CD14-positive monocyte (primary cell): ENCODE measurements around the gene CDK6. TPM values are rescaled to one million over a fixed set of nuclear protein-coding genes. Genes with fewer than 3 reads are reported as not detected.
A peak's percentile ranks its signal among the peaks of the same experiment; 100 is the strongest.

Source experiments
- DNase-seq, 3 donors: peaks; one replicate each; pipeline ENCODE4 v3.0.0-alpha.2; 2011 to 2022
- H2AFZ ChIP-seq: 2 replicates; pipeline ENCODE4 v1.6.0; 2012; ENCODE audit warnings: mild to moderate bottlenecking, low read depth, low read length, inconsistent platforms; ENCODE audit not compliant: insufficient read depth, poor library complexity, severe bottlenecking
- H3K27ac ChIP-seq, 2 donors: 1 replicate in 1 of 2; 2 replicates in 1 of 2; pipeline ENCODE4 v1.5.1; 2012 to 2013; ENCODE audit warnings: low read length in 2 of 2, control low read depth in 1 of 2, inconsistent platforms in 1 of 2, low read depth in 1 of 2, mild to moderate bottlenecking in 1 of 2
- H3K27me3 ChIP-seq, 2 donors: one replicate each; pipeline versions ENCODE4 v1.6.0 to v1.6.1; 2011 to 2013; ENCODE audit warnings: low read length in 2 of 2; ENCODE audit not compliant: control insufficient read depth in 2 of 2, insufficient read depth in 2 of 2
- H3K36me3 ChIP-seq, 2 donors: replicated peaks in 1 of 2; 1 replicate in 1 of 2; 2 replicates in 1 of 2; pipeline versions ENCODE4 v1.5.1 to v1.6.1; 2012 to 2013; ENCODE audit warnings: low read length in 2 of 2, control low read depth in 1 of 2, inconsistent platforms in 1 of 2, mild to moderate bottlenecking in 1 of 2; ENCODE audit not compliant: insufficient read depth in 2 of 2, control insufficient read depth in 1 of 2
- H3K4me1 ChIP-seq, 2 donors: 1 replicate in 1 of 2; 2 replicates in 1 of 2; pipeline versions ENCODE4 v1.5.1 to v1.6.1; 2012 to 2013; ENCODE audit warnings: low read length in 2 of 2, control low read depth in 1 of 2, inconsistent platforms in 1 of 2, mild to moderate bottlenecking in 1 of 2, moderate library complexity in 1 of 2; ENCODE audit not compliant: insufficient read depth in 2 of 2, control insufficient read depth in 1 of 2
- H3K4me2 ChIP-seq: replicated peaks from 2 replicates; pipeline ENCODE3; 2012; ENCODE audit warnings: low read length, moderate library complexity, mild to moderate bottlenecking; ENCODE audit not compliant: poor library complexity, severe bottlenecking; ENCODE audit errors: extremely low read depth
- H3K4me3 ChIP-seq, 3 experiments: fragments of 200-600 bp in 1 of 3; sonication (generic) in 1 of 3; replicated peaks in 1 of 3; 1 replicate in 2 of 3; 2 replicates in 1 of 3; pipeline ENCODE4 v1.5.1; 2011 to 2013; ENCODE audit warnings: low read length in 3 of 3, mild to moderate bottlenecking in 3 of 3, control low read depth in 2 of 3, low read depth in 2 of 3, inconsistent platforms in 1 of 3, moderate library complexity in 1 of 3
- H3K79me2 ChIP-seq: 2 replicates; pipeline ENCODE4 v1.6.0; 2012; ENCODE audit warnings: mild to moderate bottlenecking, control low read depth, inconsistent platforms, low read length, moderate library complexity; ENCODE audit not compliant: insufficient read depth
- H3K9ac ChIP-seq: 2 replicates; pipeline ENCODE4 v1.6.0; 2017; ENCODE audit warnings: low read length, mild to moderate bottlenecking; ENCODE audit not compliant: insufficient read depth, poor library complexity, severe bottlenecking
- H3K9me3 ChIP-seq, 2 donors: replicated peaks in 1 of 2; 1 replicate in 1 of 2; 2 replicates in 1 of 2; pipeline versions ENCODE4 v1.5.1 to v1.6.1; 2012 to 2013; ENCODE audit warnings: low read length in 2 of 2, control low read depth in 1 of 2; ENCODE audit not compliant: control insufficient read depth in 1 of 2, insufficient read depth in 1 of 2
- H4K20me1 ChIP-seq: 2 replicates; pipeline ENCODE4 v1.6.0; 2012; ENCODE audit warnings: mild to moderate bottlenecking, low read length, control low read depth, moderate library complexity; ENCODE audit not compliant: insufficient read depth
- H3K27ac Mint-ChIP-seq, 7 donors: one replicate each; pipeline ENCODE4 v1.8.0; 2020; ENCODE audit warnings: mild to moderate bottlenecking in 7 of 7, mixed read lengths in 7 of 7, moderate library complexity in 6 of 7, inconsistent platforms in 2 of 7
- H3K27me3 Mint-ChIP-seq, 3 donors: one replicate each; pipeline ENCODE4 v1.8.0; 2021 to 2022; ENCODE audit warnings: low read depth in 3 of 3, mild to moderate bottlenecking in 3 of 3, mixed read lengths in 3 of 3, moderate library complexity in 3 of 3, inconsistent platforms in 1 of 3
- H3K36me3 Mint-ChIP-seq, 2 donors: one replicate each; pipeline ENCODE4 v1.8.0; 2020; ENCODE audit warnings: mixed read lengths in 2 of 2, inconsistent platforms in 1 of 2, mild to moderate bottlenecking in 1 of 2
- H3K4me1 Mint-ChIP-seq: one replicate; pipeline ENCODE4 v1.8.0; 2020; ENCODE audit warnings: mild to moderate bottlenecking, mixed read lengths
- H3K4me3 Mint-ChIP-seq, 2 donors: one replicate each; pipeline ENCODE4 v1.8.0; 2020; ENCODE audit warnings: mild to moderate bottlenecking in 2 of 2, mixed read lengths in 2 of 2, moderate library complexity in 1 of 2
- H3K9me3 Mint-ChIP-seq, 7 donors: one replicate each; pipeline ENCODE4 v1.8.0; 2020 to 2022; ENCODE audit warnings: mixed read lengths in 7 of 7, mild to moderate bottlenecking in 6 of 7, moderate library complexity in 6 of 7, inconsistent platforms in 2 of 7
- WGBS: methylation state at CpG from one replicate; pipeline ENCODE4 v1.1.5; 2013; ENCODE audit warnings: missing lambda C conversion rate; ENCODE audit not compliant: insufficient coverage; 5-methylcytosine and 5-hydroxymethylcytosine counted together
- intact Hi-C, 2 donors: fragments of 100-400 bp; cut with micrococcal nuclease; formaldehyde crosslinking; loops; one replicate each; pipeline versions ENCODE4 v1.15.0 to v1.15.1; 2023
- polyA plus RNA-seq, 3 donors: library from polyadenylated mRNA; depleted of rRNA in 1 of 3; unstranded in 2 of 3; stranded (reverse) in 1 of 3; fragments of 300-500 nt in 2 of 3; fragments of >200 nt in 1 of 3; fragmentation: Illumina TruSeq in 2 of 3; gene quantifications; 1 replicate in 2 of 3; 2 replicates in 1 of 3; pipeline ENCODE4 v1.2.3, GENCODE V29; 2012 to 2021
- TF ChIP-seq, protein P1 (sequence below): fragments of 200-600 bp; IDR thresholded peaks from one replicate; pipeline ENCODE4 v1.8.0; 2022; ENCODE audit warnings: antibody characterized with exemption, mild to moderate bottlenecking

The CDK6 gene
- polyA plus RNA-seq, 3 donors, result 3.4 to 4.3 (median 3.8) TPM

DNA sequence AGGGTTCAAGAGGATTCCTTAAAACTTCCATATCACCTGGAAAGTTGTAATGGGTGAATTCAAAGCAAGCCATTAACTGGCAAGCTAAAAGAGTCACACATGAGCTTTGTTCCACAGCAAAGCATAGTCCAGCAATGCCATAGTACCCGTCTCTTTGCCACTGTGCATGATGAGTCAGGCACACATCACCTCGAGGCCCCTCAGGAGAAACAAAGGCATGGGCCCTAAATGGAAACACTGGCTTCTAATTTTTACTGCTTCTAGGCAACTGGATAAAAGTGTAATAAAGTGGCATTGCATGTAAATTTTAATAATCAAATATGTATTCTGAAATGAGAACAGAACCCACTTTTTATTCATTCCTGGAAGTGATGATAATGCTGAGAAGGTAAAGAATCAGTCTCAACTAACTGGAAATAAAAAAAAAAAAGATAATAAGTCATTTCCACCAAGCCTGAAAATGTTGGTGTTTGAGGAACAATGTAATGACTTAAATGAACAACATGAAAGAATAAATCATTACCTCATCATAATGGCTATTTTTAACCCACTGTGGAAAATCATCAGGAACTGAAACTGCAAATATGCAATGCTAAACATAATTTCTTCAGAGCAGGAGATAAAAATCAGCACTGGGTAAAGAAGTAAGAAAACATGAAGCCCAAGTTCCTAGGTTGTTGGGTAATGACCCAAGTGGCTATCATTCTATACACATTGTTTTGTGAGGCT is 104.9 kb downstream of the CDK6 start:
- peaks cover 35% of the 10 kb centered on the region for H3K79me2 ChIP-seq
- Mint-ChIP-seq H3K27ac (peak overlapping the region; percentile 81 to 95 (median 93)), H3K4me3 (peak overlapping the region; percentile 12 to 39), H3K27me3 (no peaks in the 10 kb centered on the region), H3K36me3 (peaks cover 0 to 5% of the 10 kb centered on the region in 2 donors), H3K4me1 (peaks cover 38% of the 10 kb centered on the region), H3K9me3 (peaks cover 0 to 2% (median 0%) of the 10 kb centered on the region in 7 donors)
- no peak overlapping the region for H3K9ac ChIP-seq
- H3K27ac ChIP-seq, result peak overlapping the region; percentile 69 to 83
- no peaks in the 10 kb centered on the region for H3K9me3 ChIP-seq
- peaks cover 28 to 29% of the 10 kb centered on the region in 2 donors for H3K4me1 ChIP-seq
- peak overlapping the region; percentile 54 for H3K4me2 ChIP-seq
- peak; percentile 74 to 88 (median 88) for DNase-seq
- TF ChIP-seq, protein P1, sequence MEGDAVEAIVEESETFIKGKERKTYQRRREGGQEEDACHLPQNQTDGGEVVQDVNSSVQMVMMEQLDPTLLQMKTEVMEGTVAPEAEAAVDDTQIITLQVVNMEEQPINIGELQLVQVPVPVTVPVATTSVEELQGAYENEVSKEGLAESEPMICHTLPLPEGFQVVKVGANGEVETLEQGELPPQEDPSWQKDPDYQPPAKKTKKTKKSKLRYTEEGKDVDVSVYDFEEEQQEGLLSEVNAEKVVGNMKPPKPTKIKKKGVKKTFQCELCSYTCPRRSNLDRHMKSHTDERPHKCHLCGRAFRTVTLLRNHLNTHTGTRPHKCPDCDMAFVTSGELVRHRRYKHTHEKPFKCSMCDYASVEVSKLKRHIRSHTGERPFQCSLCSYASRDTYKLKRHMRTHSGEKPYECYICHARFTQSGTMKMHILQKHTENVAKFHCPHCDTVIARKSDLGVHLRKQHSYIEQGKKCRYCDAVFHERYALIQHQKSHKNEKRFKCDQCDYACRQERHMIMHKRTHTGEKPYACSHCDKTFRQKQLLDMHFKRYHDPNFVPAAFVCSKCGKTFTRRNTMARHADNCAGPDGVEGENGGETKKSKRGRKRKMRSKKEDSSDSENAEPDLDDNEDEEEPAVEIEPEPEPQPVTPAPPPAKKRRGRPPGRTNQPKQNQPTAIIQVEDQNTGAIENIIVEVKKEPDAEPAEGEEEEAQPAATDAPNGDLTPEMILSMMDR, result no peak
- no peaks in the 10 kb centered on the region for H4K20me1 ChIP-seq
- no peaks in the 10 kb centered on the region for H3K27me3 ChIP-seq
- H3K4me3 ChIP-seq, result peak overlapping the region in 1 of 3 experiments; percentile 53
- intact Hi-C loops, result loop anchor here in 1 of 2 donors (5.0 kb wide), 1 partner anchor 99 kb away; no protein-coding TSS in a partner anchor
- H2AFZ ChIP-seq, result peak overlapping the region; percentile 37
- 80% methylated on average over 1 of the region's 2 CpGs for WGBS
- no peaks in the 10 kb centered on the region for H3K36me3 ChIP-seq

DNA sequence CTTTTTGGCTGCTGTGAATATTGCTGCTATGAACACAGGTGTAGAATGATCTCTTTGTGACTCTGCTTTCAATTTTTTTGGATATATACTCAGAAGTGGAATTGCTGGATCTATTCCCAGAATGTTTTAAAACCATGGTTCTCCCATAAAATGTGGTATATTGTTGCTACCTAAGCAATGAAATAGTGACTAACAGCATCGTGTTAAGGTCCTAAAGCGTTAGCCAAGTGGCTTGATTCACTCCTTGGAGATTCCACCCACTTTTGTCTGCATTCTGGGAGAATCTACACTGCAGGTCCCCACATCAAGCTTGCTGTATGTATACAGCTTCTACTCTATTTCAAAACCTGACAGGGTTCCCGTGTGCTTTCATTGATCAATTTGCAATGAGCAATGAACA is 105.6 kb downstream of the CDK6 start:
- H3K27ac Mint-ChIP-seq, result peak overlapping the region in 5 of 7 donors; percentile 73 to 95 (median 89)
- WGBS, result 100% methylated on average over 2 of the region's 3 CpGs
- Histone ChIP-seq H3K27ac (peak overlapping the region in 1 of 2 donors; percentile 69), H4K20me1 (no peaks in the 10 kb centered on the region), H3K27me3 (no peaks in the 10 kb centered on the region), H3K36me3 (no peaks in the 10 kb centered on the region), H3K9ac (no peak overlapping the region), H2AFZ (peak overlapping the region; percentile 37), H3K4me2 (no peak overlapping the region), H3K79me2 (peaks cover 31% of the 10 kb centered on the region), H3K4me1 (peaks cover 28 to 29% of the 10 kb centered on the region in 2 donors), H3K4me3 (peak overlapping the region in 1 of 3 experiments; percentile 53), H3K9me3 (no peaks in the 10 kb centered on the region)
- TF ChIP-seq, protein P1, result no peak
- no peak for DNase-seq
- H3K9me3 Mint-ChIP-seq, result peaks cover 0 to 2% (median 0%) of the 10 kb centered on the region in 7 donors
- H3K36me3 Mint-ChIP-seq, result peaks cover 0 to 5% of the 10 kb centered on the region in 2 donors
- H3K27me3 Mint-ChIP-seq, result peaks cover 0 to 2% (median 0%) of the 10 kb centered on the region in 3 donors
- H3K4me1 Mint-ChIP-seq, result peaks cover 38% of the 10 kb centered on the region
- no peak overlapping the region for H3K4me3 Mint-ChIP-seq
- intact Hi-C loops, result loop anchor here in 1 of 2 donors (5.0 kb wide), 1 partner anchor 99 kb away; no protein-coding TSS in a partner anchor
